NCI-H82 (cell line): ENCODE results near the gene INPP5D.
A peak's percentile ranks its signal among the peaks of the same experiment; 100 is the strongest.
"Not testable (repeated sequence)": the region's sequence is repeated elsewhere in the genome, so short reads cannot be mapped to it uniquely, and the experiment has no call there.

Source experiments
- DNase-seq: peaks from one replicate; lab custom pipeline; 2025; lab: John Stamatoyannopoulos, UW

Gene INPP5D

DNA sequence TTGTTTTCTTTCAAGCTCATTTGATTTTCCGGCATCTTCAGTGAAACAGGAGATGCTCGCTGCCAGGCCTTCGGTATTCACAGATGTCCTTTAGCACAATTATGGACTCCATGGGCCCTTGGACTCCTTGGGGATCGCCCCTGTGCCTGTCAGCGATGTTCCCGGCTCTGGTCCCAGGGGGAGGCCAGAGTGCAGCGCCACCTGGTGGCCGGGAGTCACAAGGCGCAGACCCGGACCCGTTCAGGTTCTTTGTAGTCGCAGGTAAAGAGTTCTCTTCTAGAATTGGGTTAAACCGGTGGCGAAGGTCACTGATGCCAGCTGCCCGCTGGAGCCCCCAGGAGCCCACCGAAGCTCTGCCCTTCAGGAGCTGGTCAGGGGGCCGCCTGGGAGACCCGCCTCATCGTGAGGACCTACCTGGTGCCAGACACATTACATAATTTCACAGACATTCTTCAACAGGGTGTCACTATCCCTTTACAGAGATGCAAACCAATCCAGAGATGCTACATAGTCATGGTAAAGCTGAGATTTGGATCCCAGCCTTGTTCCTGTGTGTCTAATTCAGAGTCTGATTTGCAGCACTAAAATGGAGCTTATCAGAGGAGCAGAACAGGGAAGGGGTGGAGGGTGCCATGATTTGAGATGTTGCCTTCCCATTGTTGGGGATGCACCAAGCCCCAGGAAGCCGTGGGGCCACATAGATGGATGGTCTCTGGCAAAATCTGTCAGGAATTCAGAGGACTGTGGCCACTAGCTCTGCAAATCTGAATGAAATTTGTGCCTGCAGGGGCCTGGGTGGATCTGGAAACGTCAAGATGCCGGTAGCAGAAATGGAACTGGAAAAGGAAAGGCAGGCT is 6.0 kb upstream of the INPP5D start:
- DNase-seq = peak; percentile 75

DNA sequence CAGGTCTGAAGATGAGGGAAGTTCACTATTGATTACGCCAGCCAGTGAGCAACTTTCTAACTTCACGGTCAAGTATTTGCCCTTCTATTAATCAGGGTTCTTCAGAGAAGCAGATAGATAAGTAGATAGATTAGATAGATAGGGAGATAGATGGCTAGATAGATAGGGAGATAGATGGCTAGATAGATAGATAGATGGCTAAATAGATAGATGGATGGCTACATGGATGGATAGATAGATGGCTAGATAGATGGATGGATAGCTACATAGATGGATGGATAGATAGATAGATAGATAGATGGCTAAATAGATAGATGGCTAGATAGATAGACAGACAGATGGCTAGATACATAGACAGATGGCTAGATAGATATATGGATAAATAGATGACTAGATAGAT is 4.8 kb upstream of the INPP5D start:
- DNase-seq = no peak

DNA sequence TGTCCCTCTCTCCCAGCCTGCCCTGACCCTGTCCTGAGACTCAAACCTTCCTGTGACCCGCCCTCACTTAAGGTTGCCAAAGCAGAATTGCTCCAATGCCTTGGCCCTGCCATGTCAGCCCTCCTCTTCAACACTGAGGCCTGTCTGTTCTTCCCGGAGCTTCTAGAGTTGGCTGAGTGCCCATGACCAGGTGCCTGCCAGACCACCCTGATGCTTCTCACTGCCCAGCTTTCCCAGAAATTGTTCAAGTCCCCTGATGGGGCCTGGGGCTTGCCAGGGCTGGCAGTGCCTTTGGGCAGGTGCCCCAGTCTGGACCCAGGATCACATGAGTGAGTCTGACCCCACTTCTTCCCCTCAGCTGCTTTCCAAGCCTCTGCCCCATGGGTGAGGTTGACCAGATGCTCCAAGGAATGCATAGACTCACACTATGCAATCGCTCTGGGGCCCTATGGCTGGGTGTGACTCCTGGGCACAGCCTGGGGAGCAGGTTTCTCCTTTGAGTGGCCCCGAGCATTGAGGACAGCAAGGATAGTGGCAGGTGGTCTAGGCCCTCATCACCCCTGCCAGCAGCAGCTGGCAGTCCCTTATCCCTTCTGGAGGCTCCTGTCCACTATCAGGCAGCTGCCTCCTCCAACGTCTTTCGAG is 3.1 kb upstream of the INPP5D start:
- DNase-seq = no peak

DNA sequence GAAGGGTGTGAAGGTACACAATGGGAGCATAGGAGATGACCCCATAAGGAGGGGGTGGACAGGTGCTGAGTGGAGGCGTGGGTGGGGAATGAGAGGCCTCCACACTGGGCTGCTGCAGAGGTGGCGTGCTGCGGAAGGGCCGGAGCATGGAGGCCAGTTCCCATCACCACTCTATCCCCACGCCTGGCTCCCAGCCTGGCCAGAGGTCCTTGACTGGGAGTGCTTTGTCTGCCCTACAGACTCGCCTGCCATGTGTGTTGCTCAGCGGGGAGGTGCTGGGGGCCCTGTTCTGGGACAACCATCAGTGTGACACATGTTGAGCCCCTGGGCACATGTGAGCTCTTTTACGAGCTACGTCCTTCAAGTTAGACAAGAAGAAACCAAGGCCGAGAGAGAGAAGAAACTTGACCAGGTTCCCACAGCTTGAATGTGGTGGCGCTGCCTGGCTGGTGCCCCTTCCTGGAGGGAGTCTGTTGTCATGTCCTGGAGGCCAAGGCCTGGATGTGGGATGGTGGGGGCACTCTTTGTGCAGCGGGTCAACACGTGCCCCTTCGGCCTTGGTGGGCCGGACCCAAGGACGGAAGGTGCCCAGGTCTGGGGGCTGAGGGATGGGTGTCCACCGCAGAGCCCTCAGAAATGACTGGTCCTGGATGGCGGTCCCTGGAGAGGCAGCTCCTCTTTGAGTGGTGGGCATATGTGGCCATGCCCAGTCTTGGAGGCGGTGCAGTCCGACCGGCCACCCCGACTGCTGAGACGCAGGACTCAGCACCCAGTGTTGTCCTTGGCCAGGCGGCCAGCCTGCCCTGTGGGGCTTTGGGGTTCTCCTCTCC is 1.2 kb upstream of the INPP5D start:
- no peak for DNase-seq

DNA sequence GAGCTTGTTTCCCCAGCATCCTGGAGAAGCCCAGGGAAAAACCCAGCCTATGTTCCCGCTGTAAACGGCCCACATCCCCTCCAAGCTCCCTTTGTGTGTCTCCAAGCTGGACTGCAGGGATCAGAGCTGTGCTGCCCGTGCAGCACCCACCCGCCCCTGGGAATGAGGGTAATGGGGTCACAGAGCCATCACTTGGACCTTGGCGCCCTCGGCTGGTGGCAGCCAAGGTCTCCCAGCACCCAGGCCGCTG is 670 bp upstream of the INPP5D start:
- DNase-seq = no peak

DNA sequence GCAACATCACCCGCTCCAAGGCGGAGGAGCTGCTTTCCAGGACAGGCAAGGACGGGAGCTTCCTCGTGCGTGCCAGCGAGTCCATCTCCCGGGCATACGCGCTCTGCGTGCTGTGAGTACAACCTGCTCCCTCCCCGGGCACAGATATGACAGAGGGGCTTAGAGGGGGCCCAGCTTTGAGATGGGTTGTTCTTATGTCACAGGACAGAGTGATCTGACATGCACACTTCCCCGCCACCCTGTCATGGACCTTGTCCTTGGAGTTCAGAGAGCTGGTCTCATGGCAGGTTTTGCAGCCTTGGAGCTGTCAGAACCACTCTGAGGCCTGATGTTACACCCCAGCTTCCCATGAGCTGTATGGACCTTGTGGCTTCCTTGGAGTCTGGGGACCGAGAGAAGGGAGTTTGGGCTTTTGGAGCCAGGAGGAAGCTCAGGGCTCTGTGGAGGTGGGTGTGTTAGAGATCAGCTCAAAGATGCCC is 398 bp downstream of the INPP5D start:
- no peak for DNase-seq

DNA sequence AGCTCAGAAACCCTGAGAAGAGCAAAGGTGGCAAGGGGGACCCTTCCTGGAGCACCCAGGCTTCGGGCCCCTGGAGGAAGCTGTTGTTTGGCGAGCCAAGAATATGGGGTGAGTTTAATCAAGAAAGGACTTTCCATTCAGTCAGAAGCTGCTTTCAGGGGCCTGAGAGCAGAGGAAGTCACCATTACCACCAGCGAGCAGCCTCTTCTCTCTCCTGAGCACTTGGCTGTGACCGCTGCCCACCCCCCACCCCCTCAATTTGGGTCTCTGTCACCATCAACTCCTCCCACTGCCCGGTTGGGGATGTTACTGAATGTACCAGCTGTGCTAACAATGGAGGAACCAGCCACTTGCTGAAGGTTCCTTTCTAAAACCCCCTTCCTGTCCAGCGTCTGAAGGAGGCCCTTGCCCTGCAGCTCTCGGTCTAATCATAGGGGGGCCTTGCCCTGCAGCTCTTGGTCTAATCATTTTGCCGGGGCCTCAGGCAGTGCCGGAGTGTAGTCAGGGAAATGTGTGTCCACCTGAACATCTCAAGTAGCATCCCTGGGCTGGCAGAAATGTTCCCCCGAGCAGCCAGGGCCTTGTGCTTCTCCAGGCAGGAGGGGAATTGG is 943 bp downstream of the INPP5D start:
- DNase-seq = no peak

DNA sequence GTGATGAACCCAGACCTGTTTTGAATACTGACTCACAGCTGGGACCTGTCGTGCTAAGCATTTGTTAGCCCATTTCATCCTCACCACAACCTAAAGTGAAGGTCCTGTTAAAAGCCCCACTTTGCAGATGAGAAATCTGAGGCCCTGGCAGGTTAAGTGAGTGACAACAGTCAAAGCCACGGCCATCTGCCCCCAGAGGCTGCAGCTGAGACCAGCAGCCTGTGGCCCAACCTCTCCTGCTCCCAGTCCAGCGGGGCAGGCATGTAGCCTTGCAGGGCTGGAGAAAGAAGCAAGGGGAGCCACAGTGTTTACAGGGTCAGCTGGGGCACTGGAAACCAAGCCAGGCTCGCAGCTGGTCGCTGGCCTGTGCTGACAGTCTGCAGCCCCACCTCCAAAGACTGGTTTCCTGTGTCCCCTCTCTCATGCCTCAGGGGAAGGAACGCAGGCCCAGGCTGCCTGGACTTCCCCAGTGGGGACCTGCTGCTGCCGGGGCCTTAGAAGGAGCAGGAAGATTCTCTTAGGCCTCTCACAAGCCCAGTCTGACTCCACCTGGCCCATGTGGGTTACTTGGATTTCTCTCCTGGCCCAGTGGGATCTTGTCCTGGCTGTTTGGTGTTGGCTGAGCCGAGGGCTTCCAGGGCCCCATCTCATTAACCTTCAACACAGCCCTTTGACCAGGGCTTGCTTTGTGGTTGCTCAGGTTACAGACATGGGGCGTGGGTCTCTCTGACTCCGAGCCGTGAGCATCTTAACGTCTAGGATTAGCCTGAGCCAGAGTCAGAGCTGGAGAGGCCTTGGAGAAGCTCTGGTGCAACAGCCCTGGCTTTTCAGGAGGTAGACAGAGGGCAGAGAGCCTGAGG is 1.7 kb downstream of the INPP5D start:
- peak; percentile 17 for DNase-seq

DNA sequence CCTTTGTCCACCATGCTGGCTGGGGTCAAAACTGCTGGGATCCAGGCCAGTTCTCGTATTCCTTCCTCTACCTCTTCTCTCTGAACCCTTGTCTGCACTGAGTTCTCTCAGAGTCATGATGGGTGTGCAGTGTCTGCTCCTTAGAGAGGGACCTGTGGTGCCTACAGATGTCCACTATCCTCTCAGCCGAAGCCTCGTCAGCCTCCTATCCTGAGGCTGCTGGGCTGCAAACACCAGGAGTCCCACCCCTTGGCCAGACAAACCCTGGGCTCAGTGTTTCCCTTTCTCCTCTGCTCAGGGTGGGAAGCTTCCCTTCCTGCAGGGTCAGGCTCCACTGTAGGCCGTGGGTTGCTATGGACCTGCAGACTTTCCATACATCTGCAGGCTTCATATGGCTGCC is 2.3 kb downstream of the INPP5D start:
- no peak for DNase-seq

DNA sequence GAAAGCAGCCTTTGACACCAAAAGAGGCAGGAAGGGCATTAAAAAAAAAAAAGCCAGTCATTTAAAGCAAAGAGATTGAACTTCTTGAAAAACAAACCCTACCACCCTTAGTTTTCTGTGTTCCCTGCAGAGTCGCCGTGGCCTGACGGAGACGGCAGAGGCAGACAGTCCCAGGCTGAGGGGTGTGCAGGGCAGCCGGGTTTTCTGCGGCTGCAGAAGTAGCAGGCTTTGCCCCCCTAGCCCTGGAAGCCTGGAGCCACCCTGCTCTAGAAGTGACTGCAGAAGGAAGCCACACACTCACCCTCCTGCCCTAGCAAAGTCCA is 2.8 kb downstream of the INPP5D start:
- no peak for DNase-seq

DNA sequence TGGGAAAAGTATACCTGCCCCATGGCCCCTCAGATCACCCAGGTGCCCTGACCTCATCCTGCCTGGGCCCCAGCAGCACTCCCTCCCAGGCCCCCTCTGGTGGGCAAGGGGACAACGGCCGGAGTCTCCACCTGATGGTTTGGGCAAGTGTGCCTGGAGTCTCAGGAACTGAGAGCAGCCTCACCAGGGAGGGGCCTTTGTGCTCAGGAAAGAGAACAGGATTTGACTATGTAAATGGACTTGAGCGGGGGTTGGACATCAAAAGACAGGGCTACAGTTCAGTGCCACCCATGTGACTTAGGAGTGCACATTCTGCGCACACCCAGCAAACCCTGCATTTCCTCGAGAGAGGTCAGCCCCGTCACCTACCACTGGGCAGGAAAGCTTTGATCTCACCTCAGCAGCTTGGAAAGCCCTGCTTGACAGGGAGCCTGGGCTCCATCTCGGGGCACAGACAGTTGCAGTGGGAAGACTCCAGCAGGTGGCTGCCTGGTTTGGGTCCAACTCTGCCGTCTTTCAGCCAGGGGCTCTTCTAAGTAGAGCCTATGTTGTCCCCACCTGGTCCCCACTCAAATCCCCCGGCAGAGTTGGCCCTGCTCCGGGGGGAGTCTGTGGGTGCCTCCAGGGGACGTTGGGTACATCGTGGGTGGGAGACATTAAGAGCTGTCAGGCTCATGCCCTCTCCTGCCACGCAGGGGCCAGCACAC is 3.3 kb downstream of the INPP5D start:
- DNase-seq = no peak

DNA sequence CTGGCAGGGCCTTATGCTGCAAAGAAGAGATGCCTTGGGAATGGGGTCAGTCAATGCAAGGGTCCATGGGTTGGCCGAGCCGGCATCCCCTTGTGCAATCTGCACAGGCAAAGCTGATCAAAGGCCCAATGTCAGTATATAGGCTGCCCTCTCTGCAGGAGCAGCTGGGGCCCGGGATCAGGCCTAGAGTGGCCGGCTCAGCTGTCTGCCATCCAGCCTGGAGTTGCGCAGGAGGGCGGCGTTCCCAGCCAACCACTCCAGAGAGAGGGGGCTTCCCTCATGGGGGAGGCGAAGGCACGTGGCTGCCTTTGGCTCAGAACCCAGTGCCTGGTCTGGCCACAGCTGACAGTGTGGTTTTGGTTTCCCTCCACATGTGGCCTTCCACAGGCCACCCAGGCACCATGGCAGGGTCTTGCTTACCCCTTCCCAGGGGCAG is 3.9 kb downstream of the INPP5D start:
- no peak for DNase-seq

DNA sequence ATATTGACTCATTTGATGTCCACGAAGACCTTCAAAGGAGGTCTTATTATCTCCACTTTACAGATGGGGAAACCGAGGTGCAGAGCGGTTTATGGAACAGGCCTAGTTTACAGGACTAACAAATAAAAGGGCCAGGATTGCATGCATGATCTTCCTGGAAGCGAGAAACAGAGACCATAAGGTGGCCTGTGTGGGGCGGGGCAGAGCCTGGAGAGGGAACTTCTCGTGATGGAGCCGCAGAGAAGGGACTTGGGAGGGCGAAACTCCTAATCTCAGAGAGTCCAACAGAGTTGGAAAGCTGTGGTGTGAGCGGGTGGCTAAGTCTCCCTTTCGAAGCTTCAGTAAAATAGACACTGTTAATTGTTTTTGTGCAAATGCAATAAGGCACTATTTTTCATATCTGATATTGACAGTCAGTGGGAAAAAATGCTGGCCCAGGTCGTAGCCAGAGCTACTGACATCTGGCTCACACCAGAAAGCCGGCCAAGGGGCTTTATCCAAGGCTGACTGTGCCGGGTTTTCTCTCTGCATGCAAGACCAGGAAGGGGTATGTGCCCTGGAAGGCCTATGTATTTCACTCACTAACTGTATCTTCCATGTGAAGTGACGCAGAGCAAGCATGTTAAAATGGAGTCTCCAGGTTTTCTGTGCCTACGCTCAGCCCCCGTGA is 4.5 kb downstream of the INPP5D start:
- no peak for DNase-seq

DNA sequence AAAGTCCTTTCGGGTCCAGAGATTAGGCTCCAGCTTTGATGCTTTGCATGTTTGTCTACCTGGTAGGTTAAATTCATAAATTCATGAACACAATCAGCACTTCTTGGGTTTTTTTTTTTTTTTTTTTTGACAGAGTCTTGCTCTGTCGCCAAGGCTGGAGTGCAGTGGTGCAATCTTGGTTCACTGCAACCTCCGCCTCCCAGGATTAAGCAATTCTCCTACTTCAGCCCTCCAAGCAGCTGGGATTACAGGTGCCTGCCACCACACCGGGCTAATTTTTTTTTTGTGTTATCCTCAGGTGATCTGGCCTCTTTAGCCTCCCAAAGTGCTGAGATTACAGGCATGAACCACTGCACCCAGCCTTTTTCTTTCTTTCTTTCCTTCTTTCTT is 5.1 kb downstream of the INPP5D start:
- DNase-seq = not testable (repeated sequence)

DNA sequence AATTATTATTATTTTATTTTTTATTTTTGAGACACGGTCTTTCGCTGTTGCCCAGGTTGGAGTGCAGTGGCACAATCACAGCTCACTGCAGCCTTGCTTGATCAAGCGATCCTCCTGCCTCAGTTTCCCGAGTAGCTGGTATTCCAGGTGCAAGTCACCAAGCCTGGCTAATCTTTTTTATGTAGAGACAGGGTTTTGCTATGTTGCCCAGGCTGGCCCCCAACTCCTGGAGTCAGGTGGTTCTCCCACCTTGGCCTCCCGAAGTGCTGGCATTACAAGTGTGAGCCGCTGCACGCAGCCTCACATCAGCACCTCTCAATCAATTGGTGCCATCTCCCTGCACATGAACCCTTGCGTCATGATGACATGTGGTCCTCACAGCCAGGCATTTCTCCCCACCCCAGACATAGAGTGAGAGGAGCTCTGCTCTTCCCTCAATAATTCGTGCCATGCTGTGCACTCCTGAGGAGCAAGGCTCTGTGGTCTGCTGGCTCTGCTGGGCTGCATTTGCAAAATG is 5.9 kb downstream of the INPP5D start:
- DNase-seq = no peak

DNA sequence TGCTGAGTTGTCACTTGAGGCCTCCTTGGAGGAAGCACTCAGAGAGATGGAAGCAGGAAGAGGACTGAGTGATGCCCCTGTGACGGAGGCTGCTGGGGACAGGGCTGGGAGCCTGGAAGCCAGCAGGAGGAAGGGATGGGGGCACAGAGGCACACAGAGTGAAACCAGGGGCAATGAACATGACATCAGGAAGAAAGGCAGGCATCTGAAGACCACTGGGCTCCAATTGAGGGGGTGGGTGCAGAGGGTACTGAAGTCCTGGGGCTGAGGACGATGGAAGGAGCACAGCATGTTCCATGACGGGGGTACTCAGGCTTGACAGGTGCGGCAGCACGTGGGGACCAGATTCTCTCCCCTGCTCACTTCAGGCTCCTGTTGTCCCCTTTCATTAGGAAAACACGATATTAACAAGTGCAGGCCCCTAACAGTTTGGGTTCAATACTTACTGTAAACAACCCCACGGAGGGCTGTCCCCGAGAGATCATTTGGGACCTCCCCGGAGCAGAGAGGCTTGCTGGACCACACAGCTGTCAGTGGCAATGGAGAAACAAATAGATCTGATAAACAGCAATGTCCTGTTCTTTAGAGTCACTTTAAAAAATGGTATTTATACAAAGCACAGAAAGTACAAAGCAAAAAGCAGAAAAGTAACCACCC is 8.7 kb downstream of the INPP5D start:
- no peak for DNase-seq

DNA sequence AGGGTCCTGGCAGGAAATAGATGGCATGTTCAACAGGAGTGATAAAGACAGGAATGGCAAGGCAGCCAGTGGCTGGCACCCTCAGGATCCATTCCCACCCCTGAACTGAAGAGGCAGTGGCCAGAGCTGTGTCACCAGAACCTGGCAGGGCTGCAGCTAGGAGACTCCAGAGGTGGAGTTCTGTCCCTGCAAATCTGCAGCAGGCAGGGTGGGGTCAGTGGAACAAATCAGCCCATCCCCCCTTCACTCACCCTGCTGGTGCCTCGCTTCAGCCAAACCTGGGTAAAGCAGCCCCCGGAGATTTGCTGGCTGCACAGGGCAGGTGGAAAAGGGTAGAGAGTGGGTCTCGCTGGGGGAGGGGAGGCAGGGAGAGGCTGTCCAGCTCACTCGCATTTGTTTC is 12.7 kb downstream of the INPP5D start:
- DNase-seq = no peak

DNA sequence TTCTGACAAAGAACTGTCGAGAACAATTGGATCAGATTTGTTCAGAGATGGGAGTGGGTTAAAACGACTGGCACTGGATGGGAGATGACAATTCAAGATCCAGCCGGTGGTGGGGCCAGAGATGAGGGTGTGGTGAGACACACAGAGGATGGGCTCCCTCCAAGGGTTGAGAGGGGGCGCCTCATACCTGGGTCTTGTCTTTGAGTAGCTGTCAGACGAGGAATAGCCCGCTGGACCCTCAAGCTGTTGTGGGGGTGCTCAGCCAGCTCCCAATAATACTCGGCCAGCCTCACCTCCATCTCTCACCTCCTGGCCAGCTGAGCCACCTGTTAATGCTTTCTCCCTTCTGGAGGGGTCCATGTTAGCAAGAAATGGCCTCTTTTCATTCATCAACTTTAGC is 14.0 kb downstream of the INPP5D start:
- no peak for DNase-seq

DNA sequence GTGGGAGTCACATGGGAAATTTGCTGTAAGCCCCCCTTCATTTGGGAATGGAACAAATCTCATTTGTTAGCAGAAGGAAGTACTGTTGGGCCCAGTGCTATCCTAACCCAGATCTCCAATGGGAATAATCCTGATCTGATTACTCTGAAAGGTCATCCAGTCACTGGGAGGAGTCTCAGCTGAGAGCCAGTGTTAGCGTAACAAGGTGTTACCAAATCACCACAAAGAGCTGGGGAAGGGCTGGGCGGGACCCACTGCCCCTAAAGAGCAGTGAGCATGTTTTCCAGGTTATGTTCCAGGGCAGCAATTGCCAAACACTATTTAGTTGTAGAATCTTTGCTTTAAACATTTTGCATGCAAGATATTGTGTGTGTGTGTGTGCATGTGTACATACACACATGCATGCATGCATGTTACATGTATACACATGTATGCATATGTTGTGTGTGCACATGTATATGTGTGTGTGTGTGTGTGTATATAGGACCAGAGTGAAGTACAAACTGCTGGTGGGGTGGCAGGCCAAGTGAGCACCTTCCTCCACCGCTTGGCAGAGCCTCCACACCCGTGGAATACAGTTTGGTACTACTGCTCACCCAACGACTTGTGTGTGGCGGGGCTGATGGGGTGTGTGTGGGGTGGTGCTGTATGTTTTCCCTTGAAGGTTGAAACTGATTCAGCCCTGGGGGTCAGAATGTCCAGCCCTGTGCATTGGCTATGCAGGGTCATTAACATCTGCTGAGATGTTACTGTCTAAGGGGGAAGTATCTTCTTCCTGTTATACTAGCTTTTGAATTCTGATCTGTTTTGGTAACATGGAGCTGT is 15.2 kb downstream of the INPP5D start:
- DNase-seq = peak; percentile 45
